ENCODE measurements around the gene CHD5.
A peak's percentile ranks its signal among the peaks of the same experiment; 100 is the strongest.

The CHD5 gene

GRCh38 chr1:6200188-6200809 lies 20.2 kb upstream of the CHD5 start:
- DNase-seq (ENCODE audit: low spot score): no peak

- DNase-seq (ENCODE audit: low spot score): peak; percentile 92
These were observed 19.4 kb upstream of the CHD5 start, which contains the start of gene RPL22 for GRCh38 chr1:6199298-6200187. TSS of gene RPL22 (minus strand) at chr1:6199595. CDS start at chr1:6199573, 22 bp downstream.

- peak; percentile 20 for DNase-seq (ENCODE audit: low spot score)
These were observed 18.7 kb upstream of the CHD5 start for GRCh38 chr1:6198646-6199297.

- DNase-seq (ENCODE audit: low spot score): no peak
These were observed 17.8 kb upstream of the CHD5 start for GRCh38 chr1:6197746-6198427.

- no peak for DNase-seq (ENCODE audit: low spot score)
These were observed 11.8 kb upstream of the CHD5 start for GRCh38 chr1:6191968-6192367.

- DNase-seq (ENCODE audit: low spot score): no peak
These were observed 8.3 kb upstream of the CHD5 start for GRCh38 chr1:6188466-6188865.

- DNase-seq (ENCODE audit: low spot score): peak; percentile 8
These were observed 5.7 kb upstream of the CHD5 start for GRCh38 chr1:6185635-6186382.

- DNase-seq (ENCODE audit: low spot score): no peak
These were observed 5.0 kb upstream of the CHD5 start for GRCh38 chr1:6185151-6185550.

GRCh38 chr1:6184083-6184783 lies 4.1 kb upstream of the CHD5 start:
- DNase-seq (ENCODE audit: low spot score): no peak

- no peak for DNase-seq (ENCODE audit: low spot score)
These were observed 3.4 kb upstream of the CHD5 start for GRCh38 chr1:6183520-6183989.

- no peak for DNase-seq (ENCODE audit: low spot score)
These were observed 1.2 kb upstream of the CHD5 start for GRCh38 chr1:6181347-6181770.

- DNase-seq (ENCODE audit: low spot score): no peak
These were observed 688 bp upstream of the CHD5 start for GRCh38 chr1:6180707-6181311.

- no peak for DNase-seq (ENCODE audit: low spot score)
These were observed 451 bp downstream of the CHD5 start for GRCh38 chr1:6179564-6180175.

- DNase-seq (ENCODE audit: low spot score): no peak
These were observed 1.2 kb downstream of the CHD5 start for GRCh38 chr1:6178751-6179563.

GRCh38 chr1:6177681-6178380 lies 2.3 kb downstream of the CHD5 start:
- DNase-seq (ENCODE audit: low spot score): no peak

GRCh38 chr1:6176779-6177178 lies 3.3 kb downstream of the CHD5 start:
- no peak for DNase-seq (ENCODE audit: low spot score)

GRCh38 chr1:6175411-6175828 lies 4.7 kb downstream of the CHD5 start:
- DNase-seq (ENCODE audit: low spot score): no peak
